IMR-90 (cell line): Measurements from ENCODE around the gene CNOT9. TPM values are rescaled to one million over a fixed set of nuclear protein-coding genes. Genes with fewer than 3 reads are reported as not detected.

Experiments
- ATAC-seq: fragments of 200-7000 bp; cut with Tn5 transposase; 2 replicates; pipeline ENCODE4 v1.9.1; 2020; ENCODE audit warnings: low read depth, mild to moderate bottlenecking, moderate library complexity
- BruUV-seq: library from RNA; stranded (reverse); fragments of 400-500 nt; replicated peaks from 2 replicates; lab custom pipeline; 2021; lab: Mats Ljungman, UMichigan
- CTCF ChIA-PET: fragments of 300-600 bp; formaldehyde crosslinking; extraction: SDS; loops from one replicate; lab custom pipeline; 2021; ENCODE audit warnings: antibody characterized with exemption; lab: Yijun Ruan, JAX
- POLR2A ChIA-PET: fragments of 300-600 bp; sonication (Branson Sonifier 250); formaldehyde crosslinking; loops from one replicate; lab custom pipeline; 2022; ENCODE audit warnings: antibody characterized with exemption; ENCODE audit not compliant: unreplicated experiment; lab: Charles Lee
- DNase-seq: peaks from one replicate; pipeline ENCODE4 v3.0.0; 2013
- H2AFZ ChIP-seq: replicated peaks from 2 replicates; pipeline ENCODE3; 2013; ENCODE audit warnings: low read length, mild to moderate bottlenecking; ENCODE audit not compliant: poor library complexity
- H2AK5ac ChIP-seq: 2 replicates; pipeline ENCODE4 v1.6.1; 2013; ENCODE audit warnings: low read depth, low read length, inconsistent platforms
- H2AK9ac ChIP-seq: replicated peaks from 2 replicates; pipeline ENCODE3; 2013; ENCODE audit warnings: mild to moderate bottlenecking, low read depth, low read length, moderate library complexity; ENCODE audit not compliant: poor library complexity
- H2BK120ac ChIP-seq: 2 replicates; pipeline ENCODE4 v1.6.1; 2013; ENCODE audit warnings: low read depth, low read length, inconsistent platforms
- H2BK15ac ChIP-seq: 3 replicates; pipeline ENCODE4 v1.6.1; 2013; ENCODE audit warnings: low read depth, low read length, inconsistent platforms
- H2BK20ac ChIP-seq: 2 replicates; pipeline ENCODE4 v1.6.1; 2013; ENCODE audit warnings: low read depth, mild to moderate bottlenecking, inconsistent platforms, low read length, moderate library complexity
- H2BK5ac ChIP-seq: 2 replicates; pipeline ENCODE4 v1.6.1; 2013; ENCODE audit warnings: mild to moderate bottlenecking, low read depth, low read length, inconsistent platforms; ENCODE audit not compliant: poor library complexity, severe bottlenecking
- H3K14ac ChIP-seq: replicated peaks from 2 replicates; pipeline ENCODE4 v1.6.1; 2013; ENCODE audit warnings: low read depth, low read length, inconsistent platforms
- H3K18ac ChIP-seq: 2 replicates; pipeline ENCODE4 v1.6.1; 2013; ENCODE audit warnings: low read depth, low read length, control low read depth
- H3K23ac ChIP-seq: 2 replicates; pipeline ENCODE4 v1.6.1; 2013; ENCODE audit warnings: low read depth, low read length, inconsistent platforms
- H3K27ac ChIP-seq: 2 replicates; pipeline ENCODE4 v1.5.1; 2013; ENCODE audit warnings: mild to moderate bottlenecking, control low read depth, low read length; ENCODE audit not compliant: insufficient read depth
- H3K27me3 ChIP-seq: 2 replicates; pipeline ENCODE4 v1.6.1; 2013; ENCODE audit warnings: low read length; ENCODE audit not compliant: control insufficient read depth, insufficient read depth
- H3K36me3 ChIP-seq: 2 replicates; pipeline ENCODE4 v1.6.1; 2013; ENCODE audit warnings: low read length, mixed read lengths; ENCODE audit not compliant: control insufficient read depth, insufficient read depth
- H3K4ac ChIP-seq: 2 replicates; pipeline ENCODE4 v1.6.1; 2013; ENCODE audit warnings: low read depth, low read length, inconsistent platforms
- H3K4me1 ChIP-seq: 2 replicates; pipeline ENCODE4 v1.6.1; 2013; ENCODE audit warnings: low read length, mixed read lengths; ENCODE audit not compliant: control insufficient read depth, insufficient read depth
- H3K4me2 ChIP-seq: 2 replicates; pipeline ENCODE4 v1.6.1; 2013; ENCODE audit warnings: low read depth, mild to moderate bottlenecking, control low read depth, low read length, moderate library complexity
- H3K4me3 ChIP-seq: 2 replicates; pipeline ENCODE4 v1.5.1; 2013; ENCODE audit warnings: low read depth, mild to moderate bottlenecking, control low read depth, low read length, moderate library complexity; ENCODE audit not compliant: insufficient read depth
- H3K56ac ChIP-seq: 2 replicates; pipeline ENCODE4 v1.6.1; 2013; ENCODE audit warnings: low read length, inconsistent platforms; ENCODE audit not compliant: insufficient read depth; ENCODE audit errors: extremely low read depth
- H3K79me1 ChIP-seq, 2 experiments: 2 replicates each; pipeline ENCODE4 v1.6.1; 2013; ENCODE audit warnings: low read length in 2 of 2, inconsistent platforms in 1 of 2, low read depth in 1 of 2
- H3K9ac ChIP-seq: 2 replicates; pipeline ENCODE4 v1.6.1; 2013; ENCODE audit warnings: low read depth, low read length, control low read depth
- H3K9me1 ChIP-seq: 2 replicates; pipeline ENCODE4 v1.6.1; 2013; ENCODE audit warnings: low read length, inconsistent platforms; ENCODE audit not compliant: insufficient read depth
- H3K9me3 ChIP-seq: 2 replicates; pipeline ENCODE4 v1.6.1; 2013; ENCODE audit warnings: low read length; ENCODE audit not compliant: control insufficient read depth, insufficient read depth
- H4K20me1 ChIP-seq: 2 replicates; pipeline ENCODE4 v1.6.1; 2013; ENCODE audit warnings: low read length, inconsistent platforms; ENCODE audit not compliant: insufficient read depth
- H4K5ac ChIP-seq: 2 replicates; pipeline ENCODE4 v1.6.1; 2013; ENCODE audit warnings: mild to moderate bottlenecking, low read depth, low read length, control low read depth
- H4K8ac ChIP-seq, 2 experiments: 2 replicates each; pipeline ENCODE4 v1.6.1; 2013; ENCODE audit warnings: low read depth in 2 of 2, low read length in 2 of 2, control low read depth in 1 of 2, inconsistent platforms in 1 of 2
- H4K91ac ChIP-seq: 2 replicates; pipeline ENCODE4 v1.6.1; 2013; ENCODE audit warnings: low read depth, low read length, inconsistent platforms; ENCODE audit not compliant: insufficient read depth
- CEBPB ChIP-seq: IDR thresholded peaks from 2 replicates; pipeline ENCODE4 v1.6.1; 2012; ENCODE audit warnings: low read depth, low read length, improper control_type of control experiment
- CHD1 ChIP-seq: IDR thresholded peaks from 2 replicates; pipeline ENCODE4 v1.6.1; 2012; ENCODE audit warnings: low read depth, low read length, improper control_type of control experiment
- ELK1 ChIP-seq: fragments of 150-350 bp; IDR thresholded peaks from 2 replicates; pipeline ENCODE4 v1.6.1; 2016; ENCODE audit warnings: low read depth, mild to moderate bottlenecking, low read length, moderate library complexity, borderline replicate concordance
- FOS ChIP-seq: fragments of 150-350 bp; IDR thresholded peaks from 2 replicates; pipeline ENCODE4 v1.6.1; 2016; ENCODE audit warnings: low read depth, low read length
- MAFK ChIP-seq: IDR thresholded peaks from 2 replicates; pipeline ENCODE4 v1.6.1; 2012; ENCODE audit warnings: low read depth, low read length, improper control_type of control experiment
- MAZ ChIP-seq: IDR thresholded peaks from 2 replicates; pipeline ENCODE4 v1.6.1; 2012; ENCODE audit warnings: low read depth, mild to moderate bottlenecking, low read length, improper control_type of control experiment, moderate library complexity, borderline replicate concordance
- NFE2L2 ChIP-seq: fragments of 150-350 bp; IDR thresholded peaks from 2 replicates; pipeline ENCODE4 v1.6.1; 2016; ENCODE audit warnings: low read depth, mild to moderate bottlenecking, low read length
- POLR2A ChIP-seq: IDR thresholded peaks from 2 replicates; pipeline ENCODE4 v1.6.1; 2012; ENCODE audit warnings: mild to moderate bottlenecking, low read depth, low read length
- RCOR1 ChIP-seq: IDR thresholded peaks from 2 replicates; pipeline ENCODE4 v1.6.1; 2012; ENCODE audit warnings: mild to moderate bottlenecking, low read length, improper control_type of control experiment; ENCODE audit not compliant: insufficient replicate concordance
- RFX5 ChIP-seq: IDR thresholded peaks from 2 replicates; pipeline ENCODE4 v1.8.0; 2012; ENCODE audit warnings: low read depth, mild to moderate bottlenecking, low read length, moderate library complexity
- USF2 ChIP-seq: fragments of 150-350 bp; IDR thresholded peaks from 2 replicates; pipeline ENCODE4 v1.6.1; 2017; ENCODE audit warnings: mild to moderate bottlenecking, antibody characterized with exemption, low read length, low read depth
- WGBS, 2 experiments: methylation state at CpG; one replicate each; pipeline versions ENCODE4 v1.1.5 to v1.1.7; 2013; ENCODE audit warnings: missing lambda C conversion rate in 2 of 2; ENCODE audit not compliant: insufficient read length in 1 of 2; ENCODE audit errors: extremely low coverage in 2 of 2; 5-methylcytosine and 5-hydroxymethylcytosine counted together
- dilution Hi-C: fragments of 300-500 bp; cut with HindIII; formaldehyde crosslinking; loops from one replicate; pipeline ENCODE4 v1.14.3; 2018; ENCODE audit warnings: low sequenced_read_pairs; ENCODE audit not compliant: unreplicated experiment
- in situ Hi-C: fragments of 300-500 bp; cut with MboI; formaldehyde crosslinking; loops from 3 replicates; pipeline ENCODE4 v1.14.3; 2019; ENCODE audit warnings: low sequenced_read_pairs, inconsistent platforms, mixed read lengths
- intact Hi-C: fragments of 100-400 bp; cut with micrococcal nuclease; formaldehyde crosslinking; loops from 2 replicates; pipeline ENCODE4 v1.10.0; 2022
- polyA plus RNA-seq, 3 experiments: library from polyadenylated mRNA; depleted of rRNA; stranded (reverse); fragments of >200 nt; gene quantifications; 2 replicates each; pipeline ENCODE4 v1.2.3, GENCODE V29; 2012; ENCODE audit warnings: low replicate concordance in 1 of 3
- total RNA-seq: library from RNA; depleted of rRNA; stranded (reverse); fragments of >200 nt; gene quantifications from 2 replicates; pipeline ENCODE4 v1.2.3, GENCODE V29; 2012

The CNOT9 gene
- total and polyA plus RNA-seq, 2 of the 4 experiments (the other 2 are of a cell fraction) = 33.1 to 71.0 TPM

- Histone ChIP-seq H2BK15ac (no peak overlapping the region), H3K27me3 (no peaks in the 10 kb centered on the region), H2AFZ (no peak overlapping the region), H4K5ac (no peak overlapping the region), H3K36me3 (peaks cover 21% of the 10 kb centered on the region), H3K56ac (no peak overlapping the region), H2BK5ac (no peak overlapping the region), H2AK9ac (no peak overlapping the region), H3K79me1 (peaks cover 0 to 3% of the 10 kb centered on the region in 2 experiments; a peak in 2 of 4 replicates), H3K4me1 (no peaks in the 10 kb centered on the region), H2BK20ac (no peak overlapping the region), H4K91ac (no peak overlapping the region), H3K9me3 (no peaks in the 10 kb centered on the region), H3K4me2 (no peak overlapping the region), H4K8ac (no peak overlapping the region), H3K23ac (no peak overlapping the region), H3K9ac (no peak overlapping the region), H3K9me1 (no peaks in the 10 kb centered on the region), H3K14ac (no peak overlapping the region), H4K20me1 (no peaks in the 10 kb centered on the region), H3K4ac (no peak overlapping the region), H3K4me3 (no peak overlapping the region), H2BK120ac (no peak overlapping the region), H3K27ac (no peak overlapping the region), H2AK5ac (no peak overlapping the region), H3K18ac (no peak overlapping the region)
- no CpG with 5 or more reads among the region's 1 CpG for WGBS, 2 experiments
- POLR2A ChIA-PET = no interaction called here
- intact Hi-C loops = loop anchor here (5.0 kb wide), 1 partner anchor 34 kb away; no protein-coding TSS in a partner anchor
- CTCF ChIA-PET = interaction anchor here (0.6 kb wide), 1 partner anchor 500 kb away, joined by 3 read pairs; no protein-coding TSS in a partner anchor
- ATAC-seq (no peak), DNase-seq (no peak)
- BruUV-seq = no TSS peak
- TF ChIP-seq NFE2L2 = no peak
- TF ChIP-seq FOS = no peak
- TF ChIP-seq MAZ = no peak
- no peak for TF ChIP-seq CEBPB
- TF ChIP-seq ELK1 = no peak
- no peak for TF ChIP-seq USF2
- TF ChIP-seq POLR2A = no peak
- no peak for TF ChIP-seq MAFK
- no peak for TF ChIP-seq CHD1
- TF ChIP-seq RCOR1 = no peak
- no peak for TF ChIP-seq RFX5
- dilution Hi-C loops = no loop called here
- in situ Hi-C loops = no loop called here
Measured at GRCh38 chr2:218546012-218546411, 22.6 kb upstream of the CNOT9 start.
